Activated CD8-positive, alpha-beta memory T cell treated with anti-CD3 and anti-CD28 coated beads, Interleukin-2, amount 50 U/mL, for 4 hours (primary cell): Measurements from ENCODE around the gene ANOS1.
"Not testable (repeated sequence)": the region's sequence is repeated elsewhere in the genome, so short reads cannot be mapped to it uniquely, and the experiment has no call there.

Experiments
- DNase-seq: peaks from one replicate; pipeline ENCODE4 v3.0.0-alpha.2; 2020

Gene ANOS1

GRCh38 chrX:8607326-8607725, 124.6 kb downstream of the ANOS1 start:
- no peak for DNase-seq

- DNase-seq, result no peak
Observed at GRCh38 chrX:8604131-8604530, 127.8 kb downstream of the ANOS1 start.

GRCh38 chrX:8591501-8591900, 140.4 kb downstream of the ANOS1 start:
- DNase-seq, result no peak

GRCh38 chrX:8586953-8587352, 145.0 kb downstream of the ANOS1 start:
- no peak for DNase-seq

- DNase-seq, result no peak
Observed at GRCh38 chrX:8579602-8580001, 152.3 kb downstream of the ANOS1 start.

GRCh38 chrX:8576821-8577220, 155.1 kb downstream of the ANOS1 start:
- DNase-seq, result no peak

GRCh38 chrX:8565729-8566128, 166.2 kb downstream of the ANOS1 start:
- no peak for DNase-seq

GRCh38 chrX:8548446-8548845, 183.5 kb downstream of the ANOS1 start:
- DNase-seq, result no peak

GRCh38 chrX:8546715-8547114, 185.2 kb downstream of the ANOS1 start:
- no peak for DNase-seq

- no peak for DNase-seq
Observed at GRCh38 chrX:8520791-8521190, 211.1 kb downstream of the ANOS1 start.

- DNase-seq, result no peak
Observed at GRCh38 chrX:8520178-8520577, 211.8 kb downstream of the ANOS1 start.

GRCh38 chrX:8504451-8504850, 227.5 kb downstream of the ANOS1 start:
- no peak for DNase-seq

- not testable (repeated sequence) for DNase-seq
Observed at GRCh38 chrX:8502101-8502500, 229.8 kb downstream of the ANOS1 start.

- DNase-seq, result no peak
Observed at GRCh38 chrX:8500203-8500602, 231.7 kb downstream of the ANOS1 start.

GRCh38 chrX:8495036-8495435, 236.9 kb downstream of the ANOS1 start:
- not testable (repeated sequence) for DNase-seq

GRCh38 chrX:8484360-8484949, 247.5 kb downstream of the ANOS1 start:
- no peak for DNase-seq
